Stimulated activated CD4-positive, alpha-beta T cell treated with anti-CD3 and anti-CD28 coated beads, Interleukin-2, amount 100 ng/mL, for 24 hours (primary cell): Measurements from ENCODE around the gene OR51V1.
"Not testable (repeated sequence)": the region's sequence is repeated elsewhere in the genome, so short reads cannot be mapped to it uniquely, and the experiment has no call there.

Source experiments
- DNase-seq, 2 donors: peaks; one replicate each; pipeline ENCODE4 v3.0.0-alpha.2; 2020

Gene OR51V1, protein sequence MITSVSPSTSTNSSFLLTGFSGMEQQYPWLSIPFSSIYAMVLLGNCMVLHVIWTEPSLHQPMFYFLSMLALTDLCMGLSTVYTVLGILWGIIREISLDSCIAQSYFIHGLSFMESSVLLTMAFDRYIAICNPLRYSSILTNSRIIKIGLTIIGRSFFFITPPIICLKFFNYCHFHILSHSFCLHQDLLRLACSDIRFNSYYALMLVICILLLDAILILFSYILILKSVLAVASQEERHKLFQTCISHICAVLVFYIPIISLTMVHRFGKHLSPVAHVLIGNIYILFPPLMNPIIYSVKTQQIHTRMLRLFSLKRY

DNA sequence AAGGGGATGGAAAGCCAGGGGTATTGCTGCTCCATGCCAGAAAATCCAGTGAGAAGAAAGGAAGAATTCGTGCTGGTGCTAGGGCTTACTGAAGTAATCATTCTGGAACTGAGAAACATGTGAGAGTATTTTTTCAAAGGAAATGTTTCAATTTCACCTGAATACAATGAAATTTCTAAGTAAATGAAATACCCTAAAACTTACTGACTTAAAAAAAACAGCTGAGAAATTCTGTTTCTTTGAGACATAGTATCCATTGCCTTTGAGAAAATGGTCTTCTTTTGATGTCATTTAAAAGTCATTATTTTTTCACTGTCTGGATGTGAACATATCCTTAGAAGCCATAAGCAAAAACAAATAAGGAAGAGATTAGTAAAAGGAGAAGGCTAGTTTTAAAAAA, at the start of gene OR51V1:
OR51V1 (minus strand) TSS at position 101 of the 400 bp plus-strand sequence; CDS start at position 101, 0 bp downstream.
- no peak for DNase-seq

DNA sequence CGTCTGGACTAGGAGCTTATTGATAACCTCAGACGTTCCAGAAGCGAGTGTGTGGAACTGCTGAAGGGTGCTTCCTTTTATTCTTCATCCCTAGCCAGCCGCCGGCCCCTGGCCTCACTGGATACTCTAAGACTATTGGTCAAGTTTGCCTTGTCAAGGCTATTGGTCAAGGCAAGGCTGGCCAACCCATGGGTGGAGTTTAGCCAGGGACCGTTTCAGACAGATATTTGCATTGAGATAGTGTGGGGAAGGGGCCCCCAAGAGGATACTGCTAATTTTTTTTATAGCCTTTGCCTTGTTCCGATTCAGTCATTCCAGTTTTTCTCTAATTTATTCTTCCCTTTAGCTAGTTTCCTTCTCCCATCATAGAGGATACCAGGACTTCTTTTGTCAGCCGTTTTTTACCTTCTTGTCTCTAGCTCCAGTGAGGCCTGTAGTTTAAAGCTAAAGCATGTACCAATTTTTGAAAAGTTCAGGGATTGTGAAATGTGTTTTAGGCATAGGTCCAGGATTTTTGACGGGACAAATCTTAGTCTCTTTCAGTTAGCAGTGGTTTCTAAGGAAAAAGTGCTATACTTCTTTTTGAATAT, 49.4 kb upstream of the OR51V1 start, which contains the start of gene HBG1:
HBG1 (minus strand) TSS at position 51 of the 590 bp plus-strand sequence. CDS start 53 bp downstream, outside the sequence.
- not testable (repeated sequence) for DNase-seq

DNA sequence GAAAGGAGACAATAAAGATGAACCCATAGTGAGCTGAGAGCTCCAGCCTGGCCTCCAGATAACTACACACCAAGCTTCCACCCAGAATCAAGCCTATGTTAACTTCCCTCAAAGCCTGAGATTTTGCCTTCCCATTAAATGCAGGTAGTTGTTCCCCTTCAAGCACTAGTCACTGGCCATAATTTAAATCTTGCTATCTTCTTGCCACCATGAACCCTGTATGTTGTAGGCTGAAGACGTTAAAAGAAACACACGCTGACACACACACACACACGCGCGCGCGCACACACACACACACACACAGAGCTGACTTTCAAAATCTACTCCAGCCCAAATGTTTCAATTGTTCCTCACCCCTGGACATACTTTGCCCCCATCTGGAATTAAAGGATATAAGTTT, 48.0 kb upstream of the OR51V1 start:
- DNase-seq: not testable (repeated sequence)

DNA sequence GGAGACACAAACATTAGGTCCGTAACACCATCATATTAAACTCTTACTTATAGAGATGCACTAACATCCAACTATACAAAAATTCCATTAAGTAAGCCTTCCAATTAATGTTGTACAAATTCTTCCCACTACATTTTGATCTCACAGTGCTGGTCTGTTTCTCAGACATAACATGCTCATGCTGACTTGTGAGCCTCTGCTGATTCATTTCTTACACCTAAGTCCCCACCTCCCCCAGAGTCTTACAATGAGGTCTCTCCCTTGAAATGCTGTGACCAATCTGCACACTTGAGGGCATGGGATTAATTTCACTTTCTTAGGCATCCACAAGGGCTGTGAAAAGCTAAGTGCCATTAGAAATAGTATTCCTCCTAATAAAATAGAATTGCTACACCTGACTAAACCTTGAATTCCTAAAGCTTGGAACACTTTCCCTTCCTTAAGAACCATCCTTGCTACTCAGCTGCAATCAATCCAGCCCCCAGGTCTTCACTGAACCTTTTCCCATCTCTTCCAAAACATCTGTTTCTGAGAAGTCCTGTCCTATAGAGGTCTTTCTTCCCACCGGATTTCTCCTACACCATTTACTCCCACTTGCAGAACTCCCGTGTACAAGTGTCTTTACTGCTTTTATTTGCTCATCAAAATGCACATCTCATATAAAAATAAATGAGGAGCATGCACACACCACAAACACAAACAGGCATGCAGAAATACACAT, 47.1 kb upstream of the OR51V1 start:
- no peak for DNase-seq

DNA sequence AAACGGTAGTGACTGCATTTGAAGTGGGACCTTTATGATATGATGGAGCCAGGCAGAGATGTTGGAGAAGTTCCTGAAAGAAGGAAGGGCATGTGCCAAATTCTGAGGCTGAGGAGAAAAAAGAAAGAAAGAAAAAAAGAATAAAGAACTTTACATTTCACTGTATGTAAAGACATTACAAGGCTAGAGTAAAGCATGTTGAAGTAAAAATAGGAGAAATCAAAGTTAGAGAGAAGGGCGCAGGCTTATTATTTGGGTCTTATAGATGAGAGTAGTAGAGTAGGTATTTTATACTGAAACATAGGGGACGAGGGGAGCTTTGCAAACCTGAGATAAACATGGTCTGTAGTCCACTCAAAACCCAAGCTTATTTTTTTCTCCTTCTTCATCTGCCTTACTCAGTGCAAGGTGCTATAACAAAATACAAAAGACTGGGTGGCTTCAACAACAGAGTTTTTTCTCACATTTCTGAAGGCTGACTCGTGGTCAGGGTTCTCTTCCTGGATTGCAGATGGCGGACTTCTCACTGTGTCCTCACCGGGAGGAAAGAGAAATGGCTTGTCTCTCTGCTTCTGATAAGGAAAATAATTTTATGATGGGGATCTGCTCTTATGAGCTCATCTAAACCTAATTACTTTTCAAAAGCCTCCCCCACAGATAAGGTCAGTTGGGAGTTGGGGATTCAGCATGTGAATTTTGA, 46.4 kb upstream of the OR51V1 start:
- DNase-seq: no peak

DNA sequence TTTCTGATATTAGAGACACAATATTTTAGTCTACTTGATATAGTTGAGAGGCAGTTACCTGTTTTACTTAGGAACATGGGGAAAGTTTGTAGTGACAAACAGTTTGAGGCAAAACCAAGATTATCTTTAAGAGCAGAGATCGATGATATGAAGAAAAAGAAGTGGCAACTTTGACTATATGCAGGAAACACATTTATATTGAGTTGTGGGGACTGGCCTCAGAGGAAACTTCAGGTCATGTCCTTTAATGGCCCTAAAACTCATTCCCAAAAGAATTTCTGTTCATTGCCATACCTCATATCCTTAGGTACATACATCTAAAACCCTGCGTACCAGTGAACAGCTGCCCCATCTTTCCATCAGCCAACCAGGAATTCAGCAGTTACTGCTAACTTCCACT, 44.7 kb upstream of the OR51V1 start:
- DNase-seq: no peak

DNA sequence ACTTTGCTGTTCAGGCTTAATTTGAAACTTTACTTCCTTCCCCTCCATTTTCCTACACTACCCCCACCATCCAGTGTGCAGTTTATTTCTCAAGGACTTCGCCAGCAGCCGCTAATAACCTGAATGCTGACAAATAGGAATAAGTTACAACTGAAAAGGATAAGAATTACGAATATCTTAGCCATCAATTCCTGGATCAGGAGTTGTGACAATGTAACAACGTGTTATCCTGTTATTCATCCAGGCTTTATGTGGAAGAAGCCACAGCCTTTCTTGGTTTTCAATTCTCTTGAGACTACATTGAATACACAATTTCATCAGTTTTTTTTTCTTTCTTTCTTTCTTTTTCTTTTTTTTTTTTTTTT, 43.3 kb upstream of the OR51V1 start:
- no peak for DNase-seq

DNA sequence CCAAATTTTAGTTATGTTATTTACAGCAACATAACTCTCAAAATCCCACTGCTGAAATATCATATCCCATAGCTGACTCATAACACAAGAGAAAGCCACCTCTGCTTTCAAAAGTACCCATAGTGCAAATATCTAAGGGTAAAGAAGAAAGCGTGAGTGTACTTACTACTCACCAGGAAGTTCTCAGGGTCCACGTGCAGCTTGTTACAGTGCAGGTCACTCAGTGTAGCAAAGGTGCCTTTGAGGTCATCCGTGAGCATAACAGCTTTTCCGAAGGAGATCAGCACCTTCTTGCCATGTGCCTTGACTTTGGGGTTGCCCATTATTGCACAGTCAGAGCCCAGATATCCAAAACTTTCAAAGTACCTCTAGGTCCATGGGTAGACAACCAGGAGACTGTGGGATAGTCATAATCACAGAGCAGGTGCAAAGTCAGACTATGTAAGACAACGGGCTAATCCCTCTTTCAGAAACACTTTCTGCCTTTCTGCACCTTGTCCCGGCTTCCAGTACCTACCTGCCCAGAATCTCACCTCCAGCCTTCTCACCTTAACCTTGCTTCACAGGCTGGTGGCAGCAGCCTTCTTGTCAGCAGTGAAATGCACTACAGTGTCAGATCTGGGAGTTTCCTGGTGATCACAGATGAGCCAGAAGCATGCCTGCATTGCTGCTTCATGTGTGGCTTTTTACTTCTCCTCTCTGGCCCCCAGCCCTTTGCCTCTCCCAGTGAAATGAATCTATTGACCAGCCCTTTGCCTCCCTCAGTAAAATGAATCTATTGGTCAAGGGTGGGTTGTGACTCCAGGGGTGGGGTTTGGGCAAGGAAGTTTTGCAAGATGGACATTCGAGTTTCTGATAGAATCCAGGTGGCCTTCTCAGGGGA, 42.7 kb upstream of the OR51V1 start:
- no peak for DNase-seq

DNA sequence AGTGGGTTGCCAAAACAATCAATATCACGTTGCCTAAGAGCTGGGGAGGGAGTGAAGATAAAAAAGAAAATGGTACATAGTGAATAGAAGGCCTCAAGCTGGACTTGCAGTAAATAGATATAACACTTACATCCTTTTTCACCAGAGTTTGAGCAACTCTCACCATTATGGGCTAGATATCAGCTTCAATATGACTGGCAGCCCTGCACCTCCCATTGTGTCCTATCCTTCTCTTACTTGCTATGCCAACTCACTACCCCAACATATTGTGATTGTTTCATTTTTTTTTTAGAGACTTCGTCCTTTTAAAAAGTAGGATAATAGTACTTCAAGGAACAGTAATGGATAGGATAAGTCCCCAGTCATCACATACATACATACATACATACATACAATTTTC, 41.7 kb upstream of the OR51V1 start:
- no peak for DNase-seq

DNA sequence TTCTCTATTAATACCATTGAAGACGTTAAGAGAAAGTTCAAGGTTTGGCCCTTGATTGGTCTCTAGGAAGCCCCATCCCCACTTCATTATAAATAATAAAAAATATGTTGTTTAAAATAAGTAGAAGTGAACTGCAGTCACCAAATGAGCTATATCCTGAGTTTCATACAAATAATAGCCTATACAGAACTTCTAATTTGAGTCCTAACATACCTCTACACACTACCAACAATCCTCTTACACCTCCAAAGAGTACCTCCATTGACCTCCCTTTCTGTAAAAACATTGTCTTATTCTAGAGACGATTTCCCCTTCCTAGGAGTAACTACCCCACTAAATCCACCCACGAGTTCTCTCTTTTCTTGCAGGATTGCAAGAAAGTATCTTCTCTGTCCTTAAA, 41.0 kb upstream of the OR51V1 start:
- DNase-seq: no peak

DNA sequence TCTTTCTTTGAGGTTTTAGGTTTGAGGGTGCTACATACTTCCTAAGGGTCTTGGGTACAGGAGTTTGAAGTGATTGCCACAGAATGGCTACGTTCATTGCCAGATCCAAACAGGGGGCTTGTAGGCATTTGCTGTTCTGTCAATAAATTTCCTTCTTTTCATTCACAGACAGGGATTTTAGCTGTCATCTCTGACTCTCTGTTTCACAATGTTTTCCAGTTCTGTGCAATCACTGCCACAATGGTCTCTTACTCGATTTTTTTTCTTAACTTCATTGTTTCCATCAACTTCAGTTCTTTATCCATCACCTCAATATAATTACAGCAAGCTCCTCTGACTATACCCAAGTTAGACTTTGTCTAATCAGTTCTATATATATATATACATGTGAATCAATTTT, 40.0 kb upstream of the OR51V1 start:
- no peak for DNase-seq

DNA sequence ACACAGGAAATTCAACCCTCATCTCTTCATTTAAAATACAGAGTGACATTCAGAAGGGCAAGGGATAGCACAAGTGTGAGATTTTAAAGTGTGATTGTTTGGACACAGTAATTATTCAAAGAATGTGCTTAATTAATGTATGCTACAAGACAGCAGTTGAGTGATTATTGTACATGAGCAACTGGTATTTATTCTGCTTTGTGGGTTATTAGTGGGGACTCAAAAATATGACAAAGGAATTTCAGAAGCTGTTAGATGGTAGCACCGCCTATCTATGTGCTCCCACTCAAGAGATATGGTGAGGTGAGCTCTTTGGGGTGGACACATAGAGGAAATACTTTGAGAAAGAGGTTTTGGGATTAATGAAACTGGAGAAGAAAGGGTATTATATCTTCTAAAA, 39.6 kb upstream of the OR51V1 start:
- no peak for DNase-seq

DNA sequence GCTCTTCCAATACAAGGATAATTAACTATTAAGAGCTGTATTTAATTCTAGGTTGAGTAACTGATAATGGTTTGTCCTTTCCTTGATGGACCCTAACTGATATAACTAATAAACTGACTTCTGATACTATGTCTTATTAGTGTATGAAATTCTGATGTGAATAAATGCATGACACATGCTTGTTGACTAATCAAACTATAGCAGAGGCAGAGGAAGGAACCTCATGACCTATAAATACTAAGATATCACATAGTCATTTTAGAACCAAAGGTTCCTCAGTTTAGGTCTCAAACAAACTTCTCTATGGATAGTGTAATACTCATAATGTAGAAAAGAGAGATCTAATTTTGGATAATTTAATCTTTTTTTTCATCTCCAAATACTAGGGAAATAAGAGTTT, 38.6 kb upstream of the OR51V1 start:
- DNase-seq: no peak

DNA sequence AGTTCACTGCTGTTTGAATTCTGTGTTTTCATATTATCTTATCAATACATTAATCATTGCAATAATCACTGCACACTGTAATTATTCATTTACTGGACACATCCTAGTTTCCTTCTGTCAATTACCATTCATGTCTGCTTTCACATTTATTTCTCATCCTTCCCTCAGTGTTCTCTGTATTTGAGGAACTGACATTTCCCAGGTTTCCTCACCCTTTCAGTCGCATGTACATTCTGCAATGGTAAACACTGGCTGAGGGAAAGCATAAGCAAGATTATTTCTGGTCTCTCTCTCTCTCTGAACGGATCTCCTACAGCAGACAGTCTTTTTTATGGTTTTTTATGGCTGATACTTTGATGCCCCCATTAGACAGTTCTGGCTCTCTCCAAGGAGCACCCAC, 38.0 kb upstream of the OR51V1 start:
- DNase-seq: no peak

DNA sequence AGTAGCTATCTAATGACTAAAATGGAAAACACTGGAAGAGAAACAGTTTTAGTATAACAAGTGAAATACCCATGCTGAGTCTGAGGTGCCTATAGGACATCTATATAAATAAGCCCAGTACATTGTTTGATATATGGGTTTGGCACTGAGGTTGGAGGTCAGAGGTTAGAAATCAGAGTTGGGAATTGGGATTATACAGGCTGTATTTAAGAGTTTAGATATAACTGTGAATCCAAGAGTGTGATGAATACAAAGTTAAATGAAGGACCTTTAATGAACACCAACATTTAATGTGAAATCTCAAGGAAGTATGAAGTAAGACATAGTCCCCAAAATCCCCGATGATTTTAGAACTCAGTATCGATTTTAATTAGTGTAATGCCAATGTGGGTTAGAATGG, 36.9 kb upstream of the OR51V1 start:
- DNase-seq: no peak

DNA sequence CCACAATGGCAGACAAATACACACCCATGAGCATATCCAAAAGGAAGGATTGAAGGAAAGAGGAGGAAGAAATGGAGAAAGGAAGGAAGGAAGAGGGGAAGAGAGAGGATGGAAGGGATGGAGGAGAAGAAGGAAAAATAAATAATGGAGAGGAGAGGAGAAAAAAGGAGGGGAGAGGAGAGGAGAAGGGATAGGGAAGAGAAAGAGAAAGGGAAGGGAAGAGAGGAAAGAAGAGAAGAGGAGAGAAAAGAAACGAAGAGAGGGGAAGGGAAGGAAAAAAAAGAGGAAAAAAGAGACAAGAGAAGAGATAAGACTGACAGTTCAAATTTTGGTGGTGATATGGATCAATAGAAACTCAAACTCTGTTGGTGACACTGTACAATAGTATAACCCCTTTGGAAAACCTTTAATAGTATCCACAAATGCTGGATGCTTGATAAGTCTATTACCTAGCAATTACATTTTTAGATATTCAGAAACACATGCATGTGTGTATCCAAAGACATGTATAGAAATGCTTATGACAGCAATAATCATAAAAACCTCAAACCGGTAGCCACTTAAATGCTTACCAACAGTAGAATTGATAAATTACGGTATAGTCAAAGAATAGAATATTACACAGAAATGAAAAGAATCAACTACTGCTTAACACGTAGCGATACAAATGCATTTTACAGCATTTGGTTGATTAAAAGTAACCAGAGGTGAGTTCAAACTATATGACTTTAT, 35.0 kb upstream of the OR51V1 start:
- no peak for DNase-seq

DNA sequence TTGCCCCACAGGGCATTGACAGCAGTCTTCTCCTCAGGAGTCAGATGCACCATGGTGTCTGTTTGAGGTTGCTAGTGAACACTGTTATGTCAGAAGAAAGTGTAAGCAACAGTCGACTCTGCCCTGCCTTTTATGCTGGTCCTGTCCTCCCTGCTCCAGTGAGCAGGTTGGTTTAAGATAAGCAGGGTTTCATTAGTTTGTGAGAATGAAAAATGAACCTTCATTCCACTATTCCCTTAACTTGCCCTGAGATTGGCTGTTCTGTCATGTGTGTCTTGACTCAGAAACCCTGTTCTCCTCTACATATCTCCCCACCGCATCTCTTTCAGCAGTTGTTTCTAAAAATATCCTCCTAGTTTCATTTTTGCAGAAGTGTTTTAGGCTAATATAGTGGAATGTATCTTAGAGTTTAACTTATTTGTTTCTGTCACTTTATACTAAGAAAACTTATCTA, 33.9 kb upstream of the OR51V1 start, which contains the start of gene HBD:
HBD (minus strand) TSS at position 103 of the 454 bp plus-strand sequence; CDS start at position 53, 50 bp downstream.
- no peak for DNase-seq

DNA sequence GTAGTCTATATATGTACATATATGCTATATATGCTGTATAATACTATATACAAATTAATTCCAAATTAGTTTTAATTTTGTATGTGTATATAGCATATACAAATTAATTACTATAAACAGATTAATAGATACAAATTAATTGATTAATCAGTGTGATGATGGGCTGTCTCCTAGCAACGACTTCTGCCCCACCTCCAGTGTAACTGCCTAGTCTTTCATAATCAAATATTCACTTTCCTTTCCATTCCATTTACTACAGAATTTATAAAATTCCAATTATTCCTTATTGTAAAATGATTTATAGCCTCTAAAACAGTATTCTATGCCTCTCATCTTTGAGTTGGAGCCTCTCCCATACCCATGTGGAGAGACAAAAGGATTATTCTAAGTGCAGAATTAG, 32.8 kb upstream of the OR51V1 start:
- no peak for DNase-seq

DNA sequence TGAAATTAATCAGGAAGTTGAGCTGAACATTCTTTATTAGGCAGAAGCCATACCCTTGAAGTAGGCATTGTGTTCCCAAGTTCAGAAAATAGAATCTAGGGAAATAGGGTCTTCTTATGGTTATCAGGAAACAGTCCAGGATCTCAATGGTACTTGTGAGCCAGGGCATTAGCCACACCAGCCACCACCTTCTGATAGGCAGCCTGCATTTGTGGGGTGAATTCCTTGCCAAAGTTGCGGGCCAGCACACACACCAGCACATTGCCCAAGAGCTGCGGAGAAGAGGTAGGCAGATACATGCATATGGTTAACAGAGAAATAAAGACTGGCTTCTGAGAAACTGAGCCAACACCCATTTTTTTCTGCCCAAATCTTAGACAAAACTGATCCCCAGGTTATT, 32.3 kb upstream of the OR51V1 start:
- no peak for DNase-seq

DNA sequence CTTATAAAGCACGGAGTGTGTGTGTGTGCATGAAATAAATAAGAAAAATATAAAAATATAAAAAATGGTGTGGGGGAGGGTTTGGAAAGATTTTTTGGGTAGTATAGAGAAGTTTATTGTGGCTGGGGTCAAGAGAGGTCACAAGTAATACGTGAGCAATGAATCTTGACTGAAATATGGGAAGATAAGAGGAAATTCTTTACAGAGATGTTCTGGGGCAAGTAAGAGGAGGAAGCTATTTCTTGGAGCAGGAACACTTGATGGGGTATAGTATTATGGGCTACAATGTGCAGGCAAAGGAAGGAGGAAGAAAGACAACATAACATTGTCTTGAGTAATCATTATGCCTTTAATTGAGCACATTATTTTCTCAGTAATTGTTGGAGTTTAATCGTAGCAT, 31.7 kb upstream of the OR51V1 start:
- DNase-seq: no peak

DNA sequence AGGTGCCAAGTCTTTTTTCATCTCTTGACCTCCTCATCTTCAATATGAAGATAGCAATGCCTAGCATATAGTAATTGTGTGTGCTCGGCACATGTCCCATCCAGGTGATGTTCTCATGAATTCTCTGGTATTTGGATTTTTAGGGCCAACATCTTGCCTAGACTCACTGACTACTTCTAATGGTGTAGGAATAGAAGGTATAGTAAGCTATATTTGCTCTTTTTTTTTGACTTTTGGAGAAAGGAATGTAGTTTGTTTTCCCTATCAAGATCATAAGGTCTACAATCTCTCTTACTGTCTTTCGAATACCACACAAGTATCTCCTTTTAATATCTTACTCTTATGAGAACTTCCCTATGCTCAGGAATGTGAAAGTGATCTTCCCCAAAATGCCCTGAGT, 30.6 kb upstream of the OR51V1 start:
- DNase-seq: no peak

DNA sequence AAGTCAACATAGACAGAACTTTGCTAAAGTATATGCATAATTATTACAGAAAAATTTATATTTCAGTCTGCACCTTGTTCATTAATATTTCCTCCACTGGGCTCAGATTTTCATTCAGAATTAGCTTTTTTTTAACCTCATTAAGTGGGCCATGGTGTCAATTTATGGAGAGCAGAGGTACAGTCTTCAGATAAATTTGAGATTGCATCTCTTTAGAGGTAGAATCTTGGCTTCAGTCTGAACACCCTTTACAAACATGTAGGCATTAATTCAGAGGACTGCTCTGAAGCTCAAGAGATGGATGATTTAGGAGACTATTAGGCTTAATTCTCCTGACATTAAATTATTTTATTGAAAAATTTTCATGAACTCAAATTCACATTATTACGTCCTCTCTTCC, 29.8 kb upstream of the OR51V1 start:
- DNase-seq: no peak
